Transverse colon (tissue), 3 donors: ENCODE data around the gene MED8.

Experiments used
- POLR2A ChIP-seq: fragments of 450-650 bp; IDR thresholded peaks from one replicate; pipeline ENCODE4 v1.6.1; 2016; ENCODE audit warnings: antibody characterized with exemption, mild to moderate bottlenecking, moderate library complexity
- TF ChIP-seq, protein P1 (sequence below), 5 experiments: fragments of 200-600 bp in 3 of 5; fragments of 450-650 bp in 2 of 5; sonication (generic) in 3 of 5; IDR thresholded peaks; 1 replicate in 2 of 5; 2 replicates in 3 of 5; pipeline ENCODE4 v1.5.1; 2016 to 2017; ENCODE audit warnings: antibody characterized with exemption in 5 of 5, inconsistent platforms in 3 of 5, mild to moderate bottlenecking in 2 of 5, moderate library complexity in 1 of 5

DNA sequence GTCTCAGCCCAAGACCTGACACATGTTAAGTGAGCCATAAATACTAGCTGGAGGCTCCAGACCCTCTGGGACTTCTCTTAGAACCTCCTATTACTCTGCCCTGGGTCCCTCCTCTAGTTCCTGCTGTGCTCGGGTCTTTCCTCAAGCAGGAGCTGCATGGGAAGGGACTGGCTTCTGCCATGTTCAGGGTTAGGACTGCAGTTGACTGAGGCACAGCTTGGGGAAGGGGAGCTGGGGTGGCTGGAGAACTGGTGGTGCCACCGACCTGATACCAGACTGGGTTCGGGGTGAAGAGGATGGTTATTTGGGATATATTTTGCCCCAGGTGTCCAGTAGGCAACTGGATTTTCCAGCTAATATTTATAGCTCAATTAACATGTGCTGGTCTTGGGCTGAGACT lies 48.4 kb upstream of the MED8 start:
- TF ChIP-seq, protein P1, sequence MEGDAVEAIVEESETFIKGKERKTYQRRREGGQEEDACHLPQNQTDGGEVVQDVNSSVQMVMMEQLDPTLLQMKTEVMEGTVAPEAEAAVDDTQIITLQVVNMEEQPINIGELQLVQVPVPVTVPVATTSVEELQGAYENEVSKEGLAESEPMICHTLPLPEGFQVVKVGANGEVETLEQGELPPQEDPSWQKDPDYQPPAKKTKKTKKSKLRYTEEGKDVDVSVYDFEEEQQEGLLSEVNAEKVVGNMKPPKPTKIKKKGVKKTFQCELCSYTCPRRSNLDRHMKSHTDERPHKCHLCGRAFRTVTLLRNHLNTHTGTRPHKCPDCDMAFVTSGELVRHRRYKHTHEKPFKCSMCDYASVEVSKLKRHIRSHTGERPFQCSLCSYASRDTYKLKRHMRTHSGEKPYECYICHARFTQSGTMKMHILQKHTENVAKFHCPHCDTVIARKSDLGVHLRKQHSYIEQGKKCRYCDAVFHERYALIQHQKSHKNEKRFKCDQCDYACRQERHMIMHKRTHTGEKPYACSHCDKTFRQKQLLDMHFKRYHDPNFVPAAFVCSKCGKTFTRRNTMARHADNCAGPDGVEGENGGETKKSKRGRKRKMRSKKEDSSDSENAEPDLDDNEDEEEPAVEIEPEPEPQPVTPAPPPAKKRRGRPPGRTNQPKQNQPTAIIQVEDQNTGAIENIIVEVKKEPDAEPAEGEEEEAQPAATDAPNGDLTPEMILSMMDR (IDR thresholded peaks at IDR 0.05): no peak
- TF ChIP-seq POLR2A: no peak
